ENCODE measurements around the gene PIGA. TPM values are rescaled to one million over a fixed set of nuclear protein-coding genes. Genes with fewer than 3 reads are reported as not detected.

Gene PIGA
- total and polyA plus RNA-seq, 10 of the 15 experiments (the other 5 are each of a cell fraction or from before 2014, with no cell fraction given), result 4.9 to 24.1 (median 11.0) TPM

GRCh38 chrX:15366506-15367352 is 31.4 kb upstream of the PIGA start (continued):
- TF ChIP-seq CTCF (IDR thresholded peaks at IDR 0.05 in 2 of 3, conservative IDR thresholded peaks at IDR 0.05 in 1 of 3; ENCODE audit: control insufficient read depth in 2 of 3, extremely low read depth in 1 of 3, insufficient read depth in 1 of 3, low read depth in 3 of 3, low read length in 3 of 3) (no peak), EZH2 (IDR thresholded peaks at IDR 0.05; ENCODE audit: borderline replicate concordance, control insufficient read depth, low read depth, low read length) (no peak), NFXL1 (IDR thresholded peaks at IDR 0.05; ENCODE audit: borderline replicate concordance) (no peak), STAT3 (IDR thresholded peaks at IDR 0.05; ENCODE audit: low read depth, low read length) (no peak), NBN (IDR thresholded peaks at IDR 0.05) (no peak), TAF1 (IDR thresholded peaks at IDR 0.05; ENCODE audit: borderline replicate concordance, low read depth, low read length) (no peak), MLLT1 (IDR thresholded peaks at IDR 0.05) (no peak), POLR2AphosphoS5 (IDR thresholded peaks at IDR 0.05; ENCODE audit: low read length) (no peak), RAD21 (IDR thresholded peaks at IDR 0.05; ENCODE audit: insufficient read depth, low read depth, low read length) (no peak)

Measured in GM12878 (cell line).